Activated T-helper 1 cell treated with anti-CD3 and anti-CD28 coated beads, Interleukin-12 subunit alpha, Interleukin-12 subunit beta, Interleukin-2, Interleukin-4 antibody, amounts not matched to agents 30 ng/mL and 10 ng/mL and 1 ng/mL, durations not matched to agents 14 hours and 24 hours and 36 hours (primary cell): Measurements from ENCODE around the gene ZNF324. TPM values are rescaled to one million over a fixed set of nuclear protein-coding genes. Genes with fewer than 3 reads are reported as not detected.
"Not testable (repeated sequence)": the region's sequence is repeated elsewhere in the genome, so short reads cannot be mapped to it uniquely, and the experiment has no call there.

Source experiments
- DNase-seq: peaks from one replicate; pipeline ENCODE4 v3.0.0; 2021; ENCODE audit warnings: low spot score
- H3K27ac Mint-ChIP-seq: one replicate; pipeline ENCODE4 v1.8.0; 2021; ENCODE audit warnings: mild to moderate bottlenecking, mixed read lengths
- H3K27me3 Mint-ChIP-seq: one replicate; pipeline ENCODE4 v1.8.0; 2022; ENCODE audit warnings: mild to moderate bottlenecking, moderate library complexity, mixed read lengths; ENCODE audit not compliant: insufficient read depth
- H3K36me3 Mint-ChIP-seq: one replicate; pipeline ENCODE4 v1.8.0; 2021; ENCODE audit warnings: low read depth, mixed read lengths
- H3K4me1 Mint-ChIP-seq: one replicate; pipeline ENCODE4 v1.8.0; 2021; ENCODE audit warnings: low read depth, mixed read lengths
- H3K4me3 Mint-ChIP-seq: one replicate; pipeline ENCODE4 v1.8.0; 2021; ENCODE audit warnings: mild to moderate bottlenecking, moderate library complexity, mixed read lengths
- H3K9me3 Mint-ChIP-seq: one replicate; pipeline ENCODE4 v1.8.0; 2021; ENCODE audit warnings: mixed read lengths
- intact Hi-C: fragments of 100-400 bp; cut with micrococcal nuclease; formaldehyde crosslinking; loops from one replicate; pipeline ENCODE4 v1.15.1; 2024
- total RNA-seq: library from RNA; stranded (reverse); gene quantifications from 2 replicates; pipeline ENCODE4 v1.2.3, GENCODE V29; 2022

Gene ZNF324
- total RNA-seq, 1 donor from 2014 or later, result 12.8 TPM

DNA sequence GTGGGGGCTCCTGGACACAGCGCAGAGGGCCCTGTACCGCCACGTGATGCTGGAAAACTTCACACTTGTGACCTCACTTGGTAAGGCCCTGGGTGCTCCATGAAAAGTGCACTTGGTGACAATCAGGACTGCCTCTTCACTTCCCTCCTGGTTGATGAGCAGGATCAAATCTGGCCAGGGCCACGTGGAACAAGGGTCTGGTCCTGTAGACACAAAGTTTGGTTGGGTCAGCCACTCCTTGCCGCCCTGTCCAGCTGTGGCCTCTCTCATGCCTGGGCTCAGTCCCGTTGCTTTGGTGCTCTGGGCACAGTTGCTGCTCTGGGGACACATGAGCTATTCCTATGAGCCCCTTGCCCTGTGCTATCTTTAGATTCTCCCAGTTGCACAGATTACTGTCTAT lies 13.1 kb upstream of the ZNF324 start:
- DNase-seq, result no peak
- Mint-ChIP-seq H3K27me3 (peaks cover 7% of the 10 kb centered on the region), H3K4me3 (peak overlapping the region; percentile 45), H3K27ac (no peak overlapping the region), H3K9me3 (peaks cover 10% of the 10 kb centered on the region), H3K36me3 (peaks cover 15% of the 10 kb centered on the region), H3K4me1 (peaks cover 18% of the 10 kb centered on the region)
- intact Hi-C loops, result no loop called here

DNA sequence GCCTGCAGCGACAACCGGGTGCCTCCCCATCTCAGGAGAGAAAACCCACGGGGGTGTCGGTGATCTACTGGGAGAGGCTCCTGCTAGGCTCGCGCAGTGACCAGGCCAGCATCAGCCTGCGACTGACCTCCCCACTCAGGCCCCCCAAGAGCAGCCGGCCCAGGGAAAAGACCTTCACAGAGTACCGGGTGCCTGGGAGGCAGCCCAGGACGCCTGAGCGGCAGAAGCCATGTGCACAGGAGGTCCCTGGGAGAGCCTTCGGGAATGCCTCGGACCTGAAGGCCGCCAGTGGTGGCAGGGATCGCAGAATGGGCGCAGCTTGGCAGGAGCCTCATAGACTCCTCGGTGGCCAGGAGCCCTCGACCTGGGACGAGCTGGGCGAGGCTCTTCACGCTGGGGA lies 11.6 kb upstream of the ZNF324 start:
- H3K27me3 Mint-ChIP-seq, result peaks cover 5% of the 10 kb centered on the region
- no peak overlapping the region for H3K27ac Mint-ChIP-seq
- intact Hi-C loops, result no loop called here
- H3K4me1 Mint-ChIP-seq, result peaks cover 18% of the 10 kb centered on the region
- H3K9me3 Mint-ChIP-seq, result no peaks in the 10 kb centered on the region
- no peak overlapping the region for H3K4me3 Mint-ChIP-seq
- H3K36me3 Mint-ChIP-seq, result peaks cover 19% of the 10 kb centered on the region
- DNase-seq, result no peak

DNA sequence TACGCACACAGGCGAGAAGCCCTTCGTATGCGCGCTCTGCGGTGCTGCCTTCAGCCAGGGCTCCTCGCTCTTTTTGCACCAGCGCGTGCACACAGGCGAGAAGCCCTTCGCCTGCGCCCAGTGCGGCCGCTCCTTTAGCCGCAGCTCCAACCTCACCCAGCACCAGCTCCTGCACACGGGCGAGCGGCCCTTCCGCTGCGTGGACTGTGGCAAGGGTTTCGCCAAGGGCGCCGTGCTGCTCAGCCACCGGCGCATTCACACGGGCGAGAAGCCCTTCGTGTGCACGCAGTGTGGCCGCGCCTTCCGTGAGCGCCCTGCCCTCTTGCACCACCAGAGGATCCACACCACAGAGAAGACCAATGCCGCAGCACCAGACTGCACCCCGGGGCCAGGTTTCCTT lies 10.8 kb upstream of the ZNF324 start:
- Mint-ChIP-seq H3K4me3 (no peak overlapping the region), H3K9me3 (no peaks in the 10 kb centered on the region), H3K27ac (no peak overlapping the region), H3K36me3 (peaks cover 20% of the 10 kb centered on the region), H3K4me1 (peaks cover 10% of the 10 kb centered on the region), H3K27me3 (peaks cover 2% of the 10 kb centered on the region)
- intact Hi-C loops, result no loop called here
- DNase-seq, result no peak

GRCh38 chr19:58460039-58460438 lies 6.8 kb upstream of the ZNF324 start:
- H3K27ac Mint-ChIP-seq, result no peak overlapping the region
- peaks cover 14% of the 10 kb centered on the region for H3K36me3 Mint-ChIP-seq
- no peak for DNase-seq
- H3K9me3 Mint-ChIP-seq, result no peaks in the 10 kb centered on the region
- H3K4me3 Mint-ChIP-seq, result no peak overlapping the region
- H3K4me1 Mint-ChIP-seq, result no peaks in the 10 kb centered on the region
- intact Hi-C loops, result no loop called here
- H3K27me3 Mint-ChIP-seq, result no peaks in the 10 kb centered on the region

DNA sequence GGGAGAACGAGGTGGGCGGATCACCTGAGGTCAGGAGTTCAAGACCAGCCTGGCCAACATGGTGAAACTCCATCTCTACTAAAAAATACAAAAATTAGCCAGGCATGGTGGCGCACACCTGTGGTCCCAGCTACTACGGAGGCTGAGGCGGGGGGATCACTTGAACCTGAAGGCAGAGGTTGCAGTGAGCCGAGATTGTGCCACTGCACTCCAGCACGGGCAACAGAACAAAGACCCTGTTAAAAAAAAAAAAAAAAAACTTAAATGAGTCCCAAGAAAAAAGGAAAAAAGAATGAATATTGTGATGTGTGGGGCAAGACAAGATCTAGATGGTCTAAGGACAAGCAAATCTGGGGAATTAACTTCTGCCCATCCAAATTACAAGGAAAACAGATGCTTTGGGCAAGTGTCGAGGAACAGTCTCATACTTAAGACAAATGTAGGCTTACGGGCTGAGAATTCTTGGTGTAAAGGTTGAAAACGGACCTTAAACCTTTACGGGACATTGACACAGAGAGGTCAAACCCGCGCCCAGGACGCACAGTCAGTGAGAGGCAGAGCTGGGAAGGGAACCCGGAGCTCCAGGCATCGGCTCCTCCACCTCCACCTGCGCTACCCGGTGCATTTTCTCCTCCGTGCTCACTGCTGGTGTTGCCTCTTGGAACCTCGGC lies 656 bp upstream of the ZNF324 start:
- H3K36me3 Mint-ChIP-seq, result no peaks in the 10 kb centered on the region
- H3K9me3 Mint-ChIP-seq, result no peaks in the 10 kb centered on the region
- H3K27ac Mint-ChIP-seq, result peak overlapping the region; percentile 71
- no peak for DNase-seq
- peaks cover 17% of the 10 kb centered on the region for H3K4me1 Mint-ChIP-seq
- peak overlapping the region; percentile 88 for H3K4me3 Mint-ChIP-seq
- intact Hi-C loops, result loop anchor here (1.0 to 2.0 kb wide), 7 partner anchors 15 to 161 kb away; partner anchors contain the start of genes ERVK3-1, TRIM28, ZBTB45 and ZNF132
- H3K27me3 Mint-ChIP-seq, result no peaks in the 10 kb centered on the region

DNA sequence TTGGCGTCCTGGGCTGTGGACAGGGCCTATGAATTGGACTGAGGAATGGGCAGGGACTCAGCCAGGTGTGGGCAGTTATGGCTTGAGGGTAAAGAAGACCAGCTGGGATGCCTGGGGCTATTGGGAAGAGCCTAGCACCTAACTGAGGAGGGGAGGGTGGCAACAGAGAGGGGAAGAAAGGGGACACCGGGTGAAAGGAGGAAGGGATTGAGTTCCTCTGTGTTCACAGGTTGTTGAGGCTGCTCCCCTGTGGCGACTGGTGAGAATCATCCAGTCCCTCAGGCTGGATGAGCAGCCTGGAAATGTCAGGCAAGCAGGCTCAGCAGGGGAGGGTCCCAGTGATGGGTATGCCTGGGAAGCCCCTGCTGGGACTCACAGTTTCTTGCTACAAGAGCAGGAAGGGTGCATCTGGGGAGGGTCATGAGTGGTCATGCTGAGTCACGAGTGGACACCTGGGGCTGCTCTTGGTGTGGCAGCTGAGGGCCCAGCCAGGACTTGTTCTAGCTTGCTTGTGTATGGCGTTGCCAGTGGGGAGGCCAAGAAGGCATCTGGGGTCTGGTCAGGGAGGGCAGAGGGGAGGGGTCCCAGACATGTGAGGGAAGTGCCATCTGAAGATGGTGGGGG lies 1.4 kb downstream of the ZNF324 start:
- no peaks in the 10 kb centered on the region for H3K9me3 Mint-ChIP-seq
- intact Hi-C loops, result no loop called here
- H3K27me3 Mint-ChIP-seq, result no peaks in the 10 kb centered on the region
- peak overlapping the region; percentile 88 for H3K4me3 Mint-ChIP-seq
- H3K27ac Mint-ChIP-seq, result peak overlapping the region; percentile 56
- no peak for DNase-seq
- peaks cover 7% of the 10 kb centered on the region for H3K36me3 Mint-ChIP-seq
- peaks cover 17% of the 10 kb centered on the region for H3K4me1 Mint-ChIP-seq

DNA sequence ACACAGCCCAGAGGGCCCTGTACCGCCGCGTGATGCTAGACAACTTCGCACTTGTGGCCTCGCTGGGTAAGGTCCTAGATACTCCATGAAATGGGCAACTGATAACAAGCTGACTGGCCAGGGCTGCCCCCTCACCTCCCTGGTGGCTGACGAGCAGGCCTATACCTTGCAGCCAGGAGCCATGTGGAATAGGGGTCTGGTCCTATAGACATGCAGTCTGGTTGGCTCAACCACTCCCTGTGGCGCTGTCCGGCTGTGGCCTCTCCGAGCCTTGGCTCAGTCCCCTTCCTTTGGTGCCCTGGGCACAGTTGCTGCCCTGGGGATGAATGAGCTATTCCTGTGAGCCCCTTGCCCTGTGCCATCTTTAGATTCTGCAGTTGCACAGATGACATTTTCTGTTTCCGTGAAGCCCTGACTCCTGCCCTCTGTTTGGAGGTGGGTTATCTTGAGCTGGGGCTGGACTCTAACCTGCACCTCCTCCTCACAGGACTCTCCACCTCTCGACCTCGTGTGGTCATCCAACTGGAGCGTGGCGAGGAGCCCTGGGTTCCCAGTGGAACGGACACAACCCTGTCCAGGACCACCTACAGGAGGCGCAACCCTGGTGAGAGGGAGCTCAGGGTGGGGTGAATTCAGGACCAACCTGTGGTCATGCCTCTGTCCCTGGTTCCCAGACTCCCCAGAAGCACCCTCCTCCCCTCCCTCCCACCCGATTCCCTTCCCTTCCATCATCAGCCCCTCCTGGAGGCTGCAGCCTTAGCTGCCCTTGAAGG lies 2.5 kb downstream of the ZNF324 start:
- no peaks in the 10 kb centered on the region for H3K9me3 Mint-ChIP-seq
- no peak overlapping the region for H3K27ac Mint-ChIP-seq
- peaks cover 7% of the 10 kb centered on the region for H3K36me3 Mint-ChIP-seq
- peak overlapping the region; percentile 88 for H3K4me3 Mint-ChIP-seq
- intact Hi-C loops, result no loop called here
- no peak for DNase-seq
- peaks cover 20% of the 10 kb centered on the region for H3K4me1 Mint-ChIP-seq
- no peaks in the 10 kb centered on the region for H3K27me3 Mint-ChIP-seq

GRCh38 chr19:58470837-58471543 lies 4.1 kb downstream of the ZNF324 start:
- H3K9me3 Mint-ChIP-seq, H3K4me3 Mint-ChIP-seq, H3K36me3 Mint-ChIP-seq, H3K27me3 Mint-ChIP-seq, intact Hi-C loops, DNase-seq, H3K27ac Mint-ChIP-seq: not testable (repeated sequence)
- H3K4me1 Mint-ChIP-seq, result peaks cover 35% of the 10 kb centered on the region

DNA sequence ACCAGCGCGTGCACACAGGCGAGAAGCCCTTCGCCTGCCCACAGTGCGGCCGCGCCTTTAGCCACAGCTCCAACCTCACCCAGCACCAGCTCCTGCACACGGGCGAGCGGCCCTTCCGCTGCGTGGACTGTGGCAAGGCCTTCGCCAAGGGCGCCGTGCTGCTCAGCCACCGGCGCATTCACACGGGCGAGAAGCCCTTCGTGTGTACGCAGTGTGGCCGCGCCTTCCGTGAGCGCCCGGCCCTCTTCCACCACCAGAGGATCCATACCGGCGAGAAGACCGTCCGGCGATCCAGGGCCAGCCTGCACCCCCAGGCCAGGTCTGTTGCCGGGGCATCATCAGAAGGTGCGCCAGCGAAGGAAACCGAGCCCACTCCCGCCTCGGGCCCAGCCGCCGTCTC lies 4.9 kb downstream of the ZNF324 start:
- no peak for DNase-seq
- intact Hi-C loops, result no loop called here
- Mint-ChIP-seq H3K27ac (no peak overlapping the region), H3K36me3 (peaks cover 7% of the 10 kb centered on the region), H3K4me1 (peaks cover 37% of the 10 kb centered on the region), H3K27me3 (no peaks in the 10 kb centered on the region), H3K9me3 (no peaks in the 10 kb centered on the region), H3K4me3 (no peak overlapping the region)

- Mint-ChIP-seq H3K9me3 (no peaks in the 10 kb centered on the region), H3K27me3 (no peaks in the 10 kb centered on the region), H3K27ac (no peak overlapping the region), H3K36me3 (peaks cover 7% of the 10 kb centered on the region), H3K4me3 (peak overlapping the region; percentile 12), H3K4me1 (peaks cover 29% of the 10 kb centered on the region)
- no peak for DNase-seq
- intact Hi-C loops, result no loop called here
These were observed 6.9 kb downstream of the ZNF324 start for GRCh38 chr19:58473775-58474174.

- Mint-ChIP-seq H3K4me1 (peaks cover 25% of the 10 kb centered on the region), H3K4me3 (peak overlapping the region; percentile 40), H3K27me3 (no peaks in the 10 kb centered on the region), H3K27ac (peak overlapping the region; percentile 64), H3K36me3 (peaks cover 12% of the 10 kb centered on the region), H3K9me3 (no peaks in the 10 kb centered on the region)
- intact Hi-C loops, result no loop called here
- DNase-seq, result no peak
These were observed 7.6 kb downstream of the ZNF324 start for GRCh38 chr19:58474291-58474996.

- no peaks in the 10 kb centered on the region for H3K27me3 Mint-ChIP-seq
These were observed 8.3 kb downstream of the ZNF324 start for GRCh38 chr19:58474997-58475713.

More at GRCh38 chr19:58474997-58475713, 8.3 kb downstream of the ZNF324 start:
- no peaks in the 10 kb centered on the region for H3K9me3 Mint-ChIP-seq
- peaks cover 25% of the 10 kb centered on the region for H3K4me1 Mint-ChIP-seq
- no peak for DNase-seq
- H3K36me3 Mint-ChIP-seq, result peaks cover 12% of the 10 kb centered on the region
- H3K4me3 Mint-ChIP-seq, result peak overlapping the region; percentile 88
- intact Hi-C loops, result loop anchor here (1.0 kb wide), 7 partner anchors 8 to 1040 kb away; partner anchors contain the start of genes ERVK3-1, RPS5, ZNF132 and ZNF324
- H3K27ac Mint-ChIP-seq, result peak overlapping the region; percentile 99
